Endodermal cell (in vitro differentiated cells): Measurements from ENCODE around the gene RGS19. TPM values are rescaled to one million over a fixed set of nuclear protein-coding genes. Genes with fewer than 3 reads are reported as not detected.

Experiments
- DNase-seq: peaks from one replicate; pipeline ENCODE4 v3.0.0-alpha.2; 2017
- H3K27ac ChIP-seq: 2 replicates; pipeline ENCODE4 v1.5.1; 2013; ENCODE audit warnings: mild to moderate bottlenecking, low read depth, low read length, moderate library complexity
- H3K27me3 ChIP-seq: 2 replicates; pipeline ENCODE4 v1.6.1; 2013; ENCODE audit warnings: mild to moderate bottlenecking, low read length, moderate library complexity; ENCODE audit not compliant: insufficient read depth, control insufficient read depth, poor library complexity, severe bottlenecking
- H3K36me3 ChIP-seq: 2 replicates; pipeline ENCODE4 v1.7.0; 2013; ENCODE audit warnings: mild to moderate bottlenecking, low read length, moderate library complexity; ENCODE audit not compliant: control insufficient read depth, insufficient read depth
- H3K4me1 ChIP-seq: one replicate; pipeline ENCODE4 v1.7.0; 2013; ENCODE audit warnings: low read length; ENCODE audit not compliant: control insufficient read depth, insufficient read depth
- H3K4me3 ChIP-seq: 2 replicates; pipeline ENCODE4 v1.5.1; 2013; ENCODE audit warnings: mild to moderate bottlenecking, low read length, moderate library complexity
- H3K9ac ChIP-seq: 2 replicates; pipeline ENCODE4 v1.6.1; 2013; ENCODE audit warnings: mild to moderate bottlenecking, low read length, moderate library complexity; ENCODE audit not compliant: poor library complexity, severe bottlenecking; ENCODE audit errors: extremely low read depth
- H3K9me3 ChIP-seq: 2 replicates; pipeline ENCODE4 v1.6.1; 2013; ENCODE audit warnings: mild to moderate bottlenecking, low read length, moderate library complexity; ENCODE audit not compliant: control insufficient read depth
- H3K27ac Mint-ChIP-seq: 2 replicates; pipeline ENCODE4 v1.8.0; 2020; ENCODE audit warnings: mixed read lengths
- H3K27me3 Mint-ChIP-seq: 2 replicates; pipeline ENCODE4 v1.8.0; 2021; ENCODE audit warnings: mild to moderate bottlenecking, mixed read lengths; ENCODE audit not compliant: insufficient read depth
- H3K36me3 Mint-ChIP-seq: 2 replicates; pipeline ENCODE4 v1.8.0; 2020; ENCODE audit warnings: low read depth, mixed read lengths
- H3K4me1 Mint-ChIP-seq: 2 replicates; pipeline ENCODE4 v1.8.0; 2020; ENCODE audit warnings: mixed read lengths
- H3K4me3 Mint-ChIP-seq: 2 replicates; pipeline ENCODE4 v1.8.0; 2020; ENCODE audit warnings: mild to moderate bottlenecking, moderate library complexity, mixed read lengths
- H3K9me3 Mint-ChIP-seq: 2 replicates; pipeline ENCODE4 v1.8.0; 2020; ENCODE audit warnings: mild to moderate bottlenecking, mixed read lengths
- WGBS, 2 experiments: methylation state at CpG; one replicate each; pipeline versions ENCODE4 v1.1.5 to v1.1.7; 2013; ENCODE audit warnings: missing lambda C conversion rate in 2 of 2, mixed read lengths in 1 of 2; ENCODE audit not compliant: insufficient coverage in 1 of 2, insufficient read length in 1 of 2; 5-methylcytosine and 5-hydroxymethylcytosine counted together
- total RNA-seq, 2 donors: library from RNA; stranded (reverse); fragmentation: NEBNext Ultra II Directional in 1 of 2; extraction: Animal tissue kit (Norgen Biotek cat#: 25700) in 1 of 2; gene quantifications; 2 replicates in 1 of 2; 3 replicates in 1 of 2; pipeline ENCODE4 v1.2.1, GENCODE V29; 2021
- TF ChIP-seq, protein P1 (sequence below): fragments of 200-600 bp; sonication (generic); conservative IDR thresholded peaks from 2 replicates; pipeline ENCODE4 v1.5.0; 2021; ENCODE audit warnings: antibody characterized with exemption, mild to moderate bottlenecking

RGS19 gene
- total RNA-seq, 2 donors from 2014 or later: 14.6 to 15.8 TPM

DNA sequence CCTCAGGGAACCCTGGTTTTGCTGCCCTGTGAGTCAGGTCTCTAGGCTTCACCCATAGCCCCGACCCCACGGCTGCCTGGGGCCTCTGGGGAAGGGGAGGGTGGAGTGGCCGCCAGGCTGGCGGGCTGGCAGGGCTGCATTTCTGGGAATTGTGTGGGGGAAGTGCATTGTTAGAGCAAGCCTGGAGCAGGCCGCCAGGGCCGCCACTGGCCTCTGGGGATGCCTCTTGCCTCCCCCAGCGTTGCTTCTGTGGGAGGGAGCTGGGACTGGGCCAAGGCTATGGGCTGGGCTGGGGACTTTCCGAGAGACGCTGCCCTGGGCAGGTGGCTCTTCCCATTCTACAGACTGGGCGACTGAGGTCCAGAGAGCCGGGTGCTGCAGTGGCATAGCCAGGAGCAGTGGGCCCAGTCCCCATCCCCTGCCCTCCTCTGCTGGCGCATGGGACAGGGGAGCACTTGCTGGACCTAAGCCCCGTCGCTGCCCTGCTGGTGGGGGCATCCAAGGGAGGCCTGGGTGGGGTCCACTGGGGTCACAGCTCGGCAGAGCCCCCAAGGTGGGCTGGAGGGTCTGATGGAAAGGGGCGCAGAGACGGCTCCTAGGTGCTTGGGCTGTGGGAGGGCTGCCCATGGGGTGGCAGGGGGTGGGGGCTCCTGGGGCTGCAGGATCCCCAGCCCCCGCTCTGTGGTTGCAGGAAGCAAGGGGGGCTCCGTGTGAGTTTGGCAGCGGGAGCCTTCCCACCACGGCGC, 23.3 kb downstream of the RGS19 start:
- Mint-ChIP-seq H3K27ac (no peak overlapping the region), H3K27me3 (peaks cover 10% of the 10 kb centered on the region), H3K36me3 (no peaks in the 10 kb centered on the region), H3K4me1 (peaks cover 19% of the 10 kb centered on the region), H3K4me3 (no peak overlapping the region), H3K9me3 (no peaks in the 10 kb centered on the region)
- no peaks in the 10 kb centered on the region for H3K27me3 ChIP-seq
- no peaks in the 10 kb centered on the region for H3K36me3 ChIP-seq
- H3K4me1 ChIP-seq: peaks cover 24% of the 10 kb centered on the region
- DNase-seq: peak; percentile 71
- no peak overlapping the region for H3K27ac ChIP-seq
- TF ChIP-seq, protein P1, sequence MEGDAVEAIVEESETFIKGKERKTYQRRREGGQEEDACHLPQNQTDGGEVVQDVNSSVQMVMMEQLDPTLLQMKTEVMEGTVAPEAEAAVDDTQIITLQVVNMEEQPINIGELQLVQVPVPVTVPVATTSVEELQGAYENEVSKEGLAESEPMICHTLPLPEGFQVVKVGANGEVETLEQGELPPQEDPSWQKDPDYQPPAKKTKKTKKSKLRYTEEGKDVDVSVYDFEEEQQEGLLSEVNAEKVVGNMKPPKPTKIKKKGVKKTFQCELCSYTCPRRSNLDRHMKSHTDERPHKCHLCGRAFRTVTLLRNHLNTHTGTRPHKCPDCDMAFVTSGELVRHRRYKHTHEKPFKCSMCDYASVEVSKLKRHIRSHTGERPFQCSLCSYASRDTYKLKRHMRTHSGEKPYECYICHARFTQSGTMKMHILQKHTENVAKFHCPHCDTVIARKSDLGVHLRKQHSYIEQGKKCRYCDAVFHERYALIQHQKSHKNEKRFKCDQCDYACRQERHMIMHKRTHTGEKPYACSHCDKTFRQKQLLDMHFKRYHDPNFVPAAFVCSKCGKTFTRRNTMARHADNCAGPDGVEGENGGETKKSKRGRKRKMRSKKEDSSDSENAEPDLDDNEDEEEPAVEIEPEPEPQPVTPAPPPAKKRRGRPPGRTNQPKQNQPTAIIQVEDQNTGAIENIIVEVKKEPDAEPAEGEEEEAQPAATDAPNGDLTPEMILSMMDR: no peak
- WGBS, 2 experiments: 83 to 89% methylated on average over 14 to 22 of the region's 22 CpGs
- no peak overlapping the region for H3K9ac ChIP-seq
- no peak overlapping the region for H3K4me3 ChIP-seq
- no peaks in the 10 kb centered on the region for H3K9me3 ChIP-seq

DNA sequence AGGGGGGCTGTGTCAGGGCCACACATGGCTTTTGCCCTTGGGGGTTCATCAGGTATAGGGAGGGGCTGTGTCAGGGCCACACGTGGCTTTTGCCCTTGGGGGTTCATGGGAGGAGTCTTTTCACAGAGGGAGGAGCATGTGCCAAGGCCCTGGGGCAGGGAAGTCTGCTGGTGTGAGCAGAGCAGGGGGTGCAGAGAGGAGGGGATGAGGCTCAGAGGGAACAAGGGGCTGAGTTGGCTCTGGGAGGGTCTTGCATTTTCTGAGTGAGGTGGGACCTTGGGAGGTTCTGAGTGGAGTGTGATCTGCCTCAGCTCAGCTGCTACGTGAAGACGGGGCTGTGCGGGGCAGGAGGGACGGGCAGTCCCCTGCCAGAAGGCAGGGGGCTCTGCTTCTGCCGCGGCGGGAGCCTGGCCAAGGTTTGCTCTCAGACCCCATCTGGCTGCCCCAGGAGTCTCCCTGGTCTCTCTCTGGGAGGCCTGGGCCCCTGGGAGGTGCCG, 23.9 kb downstream of the RGS19 start:
- H3K4me3 Mint-ChIP-seq: no peak overlapping the region
- 87 to 90% methylated on average over 6 to 9 of the region's 9 CpGs for WGBS, 2 experiments
- H3K36me3 ChIP-seq: no peaks in the 10 kb centered on the region
- no peak overlapping the region for H3K27ac Mint-ChIP-seq
- peaks cover 16% of the 10 kb centered on the region for H3K27me3 Mint-ChIP-seq
- no peak overlapping the region for H3K4me3 ChIP-seq
- H3K4me1 Mint-ChIP-seq: peaks cover 19% of the 10 kb centered on the region
- TF ChIP-seq, protein P1: no peak
- no peaks in the 10 kb centered on the region for H3K9me3 Mint-ChIP-seq
- no peak overlapping the region for H3K27ac ChIP-seq
- no peaks in the 10 kb centered on the region for H3K9me3 ChIP-seq
- peaks cover 24% of the 10 kb centered on the region for H3K4me1 ChIP-seq
- no peak for DNase-seq
- H3K36me3 Mint-ChIP-seq: no peaks in the 10 kb centered on the region
- H3K9ac ChIP-seq: peak overlapping the region; percentile 15
- H3K27me3 ChIP-seq: no peaks in the 10 kb centered on the region

DNA sequence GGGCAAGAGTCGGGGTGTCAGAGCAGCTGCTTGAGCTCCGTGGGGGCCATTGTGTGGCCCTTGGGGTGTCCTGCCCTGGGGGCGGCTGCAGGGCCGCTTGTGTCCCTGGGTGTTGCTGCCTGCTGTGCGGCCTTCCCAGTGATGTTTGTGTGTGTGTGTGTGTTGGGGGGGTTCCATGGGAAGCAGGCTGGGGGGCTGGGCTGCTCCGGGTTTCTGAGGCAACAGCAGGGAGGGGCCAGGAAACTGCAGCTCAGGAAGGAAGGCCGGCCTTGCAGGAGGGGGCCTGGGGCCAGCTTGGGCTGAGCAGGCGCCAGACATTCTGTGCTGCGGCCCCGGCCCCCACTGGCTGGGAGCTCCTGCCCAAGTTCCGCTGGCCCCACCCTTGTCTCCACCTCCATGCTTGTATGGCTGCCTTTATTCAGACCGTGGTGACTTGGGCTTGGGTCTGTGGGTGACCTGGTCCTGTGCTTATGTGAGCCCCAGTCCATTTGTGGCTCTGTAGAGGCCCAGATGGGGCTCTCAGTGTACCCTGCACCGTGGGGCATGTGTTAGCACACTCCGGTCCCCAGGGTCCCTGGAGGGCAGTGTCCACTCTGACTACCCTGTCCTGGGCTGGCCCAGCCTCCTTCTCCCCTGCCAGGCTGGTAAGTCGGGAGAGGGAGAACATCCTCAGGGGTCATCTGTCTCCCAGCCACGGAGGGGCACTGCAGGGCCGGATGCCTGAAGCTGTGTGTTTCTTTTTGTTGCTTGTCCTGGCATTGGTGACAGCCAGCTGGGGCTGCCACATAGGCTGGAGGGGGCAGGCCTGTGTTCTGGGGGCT, 25.3 kb downstream of the RGS19 start:
- no peaks in the 10 kb centered on the region for H3K27me3 ChIP-seq
- peaks cover 27% of the 10 kb centered on the region for H3K4me1 ChIP-seq
- Mint-ChIP-seq H3K9me3 (no peaks in the 10 kb centered on the region), H3K4me1 (peaks cover 19% of the 10 kb centered on the region), H3K27ac (peak overlapping the region; percentile 81), H3K4me3 (no peak overlapping the region), H3K27me3 (peaks cover 17% of the 10 kb centered on the region), H3K36me3 (no peaks in the 10 kb centered on the region)
- H3K36me3 ChIP-seq: no peaks in the 10 kb centered on the region
- peak overlapping the region; percentile 55 for H3K4me3 ChIP-seq
- H3K27ac ChIP-seq: peak overlapping the region; percentile 12
- TF ChIP-seq, protein P1: peak; percentile 74
- DNase-seq: peak; percentile 92
- peak overlapping the region; percentile 75 for H3K9ac ChIP-seq
- no peaks in the 10 kb centered on the region for H3K9me3 ChIP-seq
- 28 to 45% methylated on average over 8 to 17 of the region's 17 CpGs for WGBS, 2 experiments
